HepG2 (cell line): ENCODE measurements around the gene STAG3. TPM values are rescaled to one million over a fixed set of nuclear protein-coding genes. Genes with fewer than 3 reads are reported as not detected.

Experiments
- ATAC-seq: fragments of 200-7000 bp; cut with Tn5 transposase; 3 replicates; pipeline ENCODE4 v1.9.1; 2020; ENCODE audit warnings: mild to moderate bottlenecking, moderate library complexity
- BruUV-seq: library from RNA; stranded (reverse); fragments of 400-500 nt; replicated peaks from 2 replicates; lab custom pipeline; 2021; lab: Mats Ljungman, UMichigan
- CTCF ChIA-PET: fragments of 300-600 bp; formaldehyde crosslinking; extraction: SDS; loops from one replicate; lab custom pipeline; 2021; ENCODE audit warnings: low total read pairs, inconsistent platforms, low intra/inter-chr PET ratio; lab: Yijun Ruan, JAX
- POLR2A ChIA-PET: fragments of 350-600 bp; sonication (Branson Sonifier 250); formaldehyde crosslinking; loops from one replicate; lab custom pipeline; 2020; ENCODE audit warnings: antibody characterized with exemption, inconsistent platforms; lab: Yijun Ruan, JAX
- DNase-seq: peaks from one replicate; pipeline ENCODE4 v3.0.0-alpha.2; 2015; ENCODE audit warnings: low spot score
- FAIRE-seq: peaks from 3 replicates; lab custom pipeline; 2011; peaks lifted over from hg19 to GRCh38; lab: Jason Lieb, UNC
- H2AFZ ChIP-seq: one replicate; pipeline ENCODE4 v1.6.1; 2011; ENCODE audit warnings: low read length, inconsistent platforms
- H3K27ac ChIP-seq: fragments of 300-600 bp; 3 replicates; pipeline ENCODE4 v1.8.0; 2011; ENCODE audit warnings: mixed run types, mild to moderate bottlenecking, mixed read lengths, low read length, inconsistent platforms; ENCODE audit not compliant: insufficient read depth; ENCODE audit errors: extremely low read length
- H3K27me3 ChIP-seq, 2 experiments: fragments of 200-600 bp in 1 of 2; 2 replicates in 1 of 2; 3 replicates in 1 of 2; pipeline versions ENCODE4 v1.6.0 to v1.8.0; 2011; ENCODE audit warnings: low read length in 2 of 2, mild to moderate bottlenecking in 2 of 2, moderate library complexity in 2 of 2, inconsistent platforms in 1 of 2; ENCODE audit not compliant: insufficient read depth in 2 of 2, control insufficient read depth in 1 of 2
- H3K36me3 ChIP-seq, 2 experiments: fragments of 200-600 bp in 1 of 2; replicated peaks in 1 of 2; 2 replicates in 1 of 2; 3 replicates in 1 of 2; pipeline versions ENCODE4 v1.5.1 to v1.8.0; 2011; ENCODE audit warnings: low read length in 2 of 2, inconsistent platforms in 1 of 2; ENCODE audit not compliant: insufficient read depth in 2 of 2, control insufficient read depth in 1 of 2
- H3K4me1 ChIP-seq: 2 replicates; pipeline ENCODE4 v1.5.1; 2012; ENCODE audit warnings: low read length, inconsistent platforms; ENCODE audit not compliant: insufficient read depth
- H3K4me2 ChIP-seq: 2 replicates; pipeline ENCODE4 v1.6.0; 2011; ENCODE audit warnings: low read depth, low read length, inconsistent platforms
- H3K4me3 ChIP-seq, 3 experiments: fragments of 200-600 bp in 1 of 3; sonication (generic), shearing (Covaris generic) in 1 of 3; replicated peaks in 1 of 3; 2 replicates each; pipeline ENCODE4 v1.5.1; 2011 to 2016; ENCODE audit warnings: low read length in 3 of 3, inconsistent platforms in 2 of 3, low read depth in 2 of 3, mild to moderate bottlenecking in 2 of 3, control low read depth in 1 of 3, mixed read lengths in 1 of 3; ENCODE audit not compliant: insufficient read depth in 1 of 3
- H3K79me2 ChIP-seq: one replicate; pipeline ENCODE4 v1.6.1; 2011; ENCODE audit warnings: low read length, inconsistent platforms; ENCODE audit not compliant: insufficient read depth
- H3K9ac ChIP-seq: 2 replicates; pipeline ENCODE4 v1.6.0; 2011; ENCODE audit warnings: mild to moderate bottlenecking, low read depth, low read length, inconsistent platforms; ENCODE audit not compliant: insufficient read depth
- H3K9me3 ChIP-seq: 2 replicates; pipeline ENCODE4 v1.5.1; 2012; ENCODE audit warnings: mild to moderate bottlenecking, low read length
- H4K20me1 ChIP-seq: 2 replicates; pipeline ENCODE4 v1.6.0; 2011; ENCODE audit warnings: inconsistent platforms, mild to moderate bottlenecking, low read length, moderate library complexity; ENCODE audit not compliant: insufficient read depth
- CREB3 ChIP-seq: sonication (generic); formaldehyde crosslinking; IDR thresholded peaks from 2 replicates; pipeline ENCODE4 v1.5.0; 2020; ENCODE audit warnings: missing genetic modification reagents
- TFE3 ChIP-seq: IDR thresholded peaks from 2 replicates; pipeline ENCODE4 v1.6.1; 2016
- ZFP91 ChIP-seq: sonication (generic); formaldehyde crosslinking; IDR thresholded peaks from 2 replicates; pipeline ENCODE4 v1.9.0; 2022; ENCODE audit warnings: missing genetic modification reagents, mild to moderate bottlenecking, borderline replicate concordance
- ZNF296 ChIP-seq: sonication (generic); formaldehyde crosslinking; conservative IDR thresholded peaks from 2 replicates; pipeline ENCODE4 v1.5.0; 2020; ENCODE audit warnings: mild to moderate bottlenecking, missing genetic modification reagents
- WGBS: methylation state at CpG from one replicate; pipeline ENCODE4 v1.1.6; 2017; ENCODE audit warnings: low lambda C conversion rate; 5-methylcytosine and 5-hydroxymethylcytosine counted together
- in situ Hi-C: cut with HindIII; loops from 2 replicates; pipeline ENCODE4 v1.10.0; 2017; ENCODE audit warnings: low pct_unique_long_range_greater_than_20kb; ENCODE audit not compliant: extremely low pct_ligation_motif_present
- intact Hi-C: fragments of 100-400 bp; cut with micrococcal nuclease; formaldehyde crosslinking; loops from one replicate; pipeline ENCODE4 v1.10.0; 2022; ENCODE audit not compliant: unreplicated experiment
- polyA plus RNA-seq, 8 experiments: library from polyadenylated mRNA; depleted of rRNA in 3 of 8; stranded (reverse) in 7 of 8; unstranded in 1 of 8; fragments of >200 nt; fragmentation: Illumina TruSeq in 4 of 8; extraction: Trizol in 4 of 8; gene quantifications; 2 replicates each; pipeline versions ENCODE4 v1.2.1 to v1.2.3, GENCODE V29; 2011 to 2016; ENCODE audit warnings: low read depth in 4 of 8, missing spikeins in 1 of 8, mixed read lengths in 1 of 8; ENCODE audit not compliant: insufficient read depth in 1 of 8
- total RNA-seq, 5 experiments: library from RNA; depleted of rRNA; stranded (reverse); fragments of >200 nt; fragmentation: Illumina TruSeq; extraction: Trizol; gene quantifications; 2 replicates each; pipeline ENCODE4 v1.2.3, GENCODE V29; 2016; ENCODE audit warnings: low read depth in 1 of 5
- TF ChIP-seq, protein P1 (sequence below): sonication (generic); formaldehyde crosslinking; IDR thresholded peaks from 2 replicates; pipeline ENCODE4 v1.4.0; 2020; ENCODE audit warnings: missing genetic modification reagents, borderline replicate concordance
- TF ChIP-seq, protein P2 (sequence below): fragments of 450-650 bp; IDR thresholded peaks from 2 replicates; pipeline ENCODE4 v1.6.1; 2017

Gene STAG3
- total and polyA plus RNA-seq, 2 of the 13 experiments (the other 11 are each of a cell fraction or from before 2014, with no cell fraction given) = 0.09 to 0.33 TPM

- Histone ChIP-seq H3K79me2 (no peaks in the 10 kb centered on the region), H3K9me3 (no peaks in the 10 kb centered on the region), H3K27ac (no peak overlapping the region), H3K27me3 (no peaks in the 10 kb centered on the region), H3K36me3 (no peaks in the 10 kb centered on the region), H3K4me1 (peaks cover 28% of the 10 kb centered on the region), H3K4me2 (no peak overlapping the region), H3K9ac (no peak overlapping the region), H2AFZ (no peak overlapping the region), H4K20me1 (no peaks in the 10 kb centered on the region), H3K4me3 (no peak overlapping the region)
- ChIA-PET CTCF (no interaction called here), POLR2A (no interaction called here)
- DNase-seq (no peak), FAIRE-seq (no peak), ATAC-seq (no peak)
- in situ Hi-C loops = loop anchor here (5.0 kb wide), 1 partner anchor 79 kb away; no protein-coding TSS in a partner anchor
- intact Hi-C loops = no loop called here
- no TSS peak for BruUV-seq
- WGBS = 71% methylated on average over 7 of the region's 7 CpGs
- TF ChIP-seq, protein P1, sequence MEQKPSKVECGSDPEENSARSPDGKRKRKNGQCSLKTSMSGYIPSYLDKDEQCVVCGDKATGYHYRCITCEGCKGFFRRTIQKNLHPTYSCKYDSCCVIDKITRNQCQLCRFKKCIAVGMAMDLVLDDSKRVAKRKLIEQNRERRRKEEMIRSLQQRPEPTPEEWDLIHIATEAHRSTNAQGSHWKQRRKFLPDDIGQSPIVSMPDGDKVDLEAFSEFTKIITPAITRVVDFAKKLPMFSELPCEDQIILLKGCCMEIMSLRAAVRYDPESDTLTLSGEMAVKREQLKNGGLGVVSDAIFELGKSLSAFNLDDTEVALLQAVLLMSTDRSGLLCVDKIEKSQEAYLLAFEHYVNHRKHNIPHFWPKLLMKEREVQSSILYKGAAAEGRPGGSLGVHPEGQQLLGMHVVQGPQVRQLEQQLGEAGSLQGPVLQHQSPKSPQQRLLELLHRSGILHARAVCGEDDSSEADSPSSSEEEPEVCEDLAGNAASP = no peak
- no peak for TF ChIP-seq ZFP91 (CRISPR knock-in tag)
- TF ChIP-seq TFE3 (CRISPR knock-in tag) = no peak
- TF ChIP-seq, protein P2, sequence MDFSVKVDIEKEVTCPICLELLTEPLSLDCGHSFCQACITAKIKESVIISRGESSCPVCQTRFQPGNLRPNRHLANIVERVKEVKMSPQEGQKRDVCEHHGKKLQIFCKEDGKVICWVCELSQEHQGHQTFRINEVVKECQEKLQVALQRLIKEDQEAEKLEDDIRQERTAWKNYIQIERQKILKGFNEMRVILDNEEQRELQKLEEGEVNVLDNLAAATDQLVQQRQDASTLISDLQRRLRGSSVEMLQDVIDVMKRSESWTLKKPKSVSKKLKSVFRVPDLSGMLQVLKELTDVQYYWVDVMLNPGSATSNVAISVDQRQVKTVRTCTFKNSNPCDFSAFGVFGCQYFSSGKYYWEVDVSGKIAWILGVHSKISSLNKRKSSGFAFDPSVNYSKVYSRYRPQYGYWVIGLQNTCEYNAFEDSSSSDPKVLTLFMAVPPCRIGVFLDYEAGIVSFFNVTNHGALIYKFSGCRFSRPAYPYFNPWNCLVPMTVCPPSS = no peak
- no peak for TF ChIP-seq ZNF296 (CRISPR knock-in tag)
- TF ChIP-seq CREB3 (CRISPR knock-in tag) = no peak
These were observed 33.6 kb downstream of the STAG3 start for GRCh38 chr7:100211342-100211780.
